Sigmoid colon (tissue), 7 donors: ENCODE data around the gene TMEM209. TPM values are rescaled to one million over a fixed set of nuclear protein-coding genes. Genes with fewer than 3 reads are reported as not detected.
A peak's percentile ranks its signal among the peaks of the same experiment; 100 is the strongest.
"Not testable (repeated sequence)": the region's sequence is repeated elsewhere in the genome, so short reads cannot be mapped to it uniquely, and the experiment has no call there.

Source experiments
- DNase-seq: peaks from one replicate; pipeline ENCODE4 v3.0.0-alpha.2; 2019
- H3K27ac ChIP-seq, 4 donors: fragments of 200-600 bp; sonication (generic); one replicate each; pipeline ENCODE4 v1.5.1; 2016 to 2019; ENCODE audit warnings: mild to moderate bottlenecking in 1 of 4
- H3K27me3 ChIP-seq, 3 donors: fragments of 200-600 bp; sonication (generic); one replicate each; pipeline ENCODE4 v1.5.1; 2019; ENCODE audit warnings: mild to moderate bottlenecking in 1 of 3
- H3K36me3 ChIP-seq, 4 donors: fragments of 200-600 bp; sonication (generic); one replicate each; pipeline ENCODE4 v1.5.1; 2016 to 2019
- H3K4me1 ChIP-seq, 4 donors: fragments of 200-600 bp; sonication (generic); one replicate each; pipeline ENCODE4 v1.5.1; 2017 to 2019
- H3K4me3 ChIP-seq, 4 donors: fragments of 200-600 bp; sonication (generic); one replicate each; pipeline ENCODE4 v1.5.1; 2017 to 2019; ENCODE audit warnings: mild to moderate bottlenecking in 2 of 4, moderate library complexity in 1 of 4
- H3K9me3 ChIP-seq, 4 donors: fragments of 200-600 bp in 3 of 4; sonication (generic) in 3 of 4; one replicate each; pipeline versions ENCODE4 v1.5.1 to v1.6.1; 2013 to 2019
- CTCF ChIP-seq, 4 experiments: fragments of 450-650 bp in 3 of 4; fragments of 200-600 bp in 1 of 4; IDR thresholded peaks; one replicate each; pipeline ENCODE4 v1.5.1; 2016 to 2019; ENCODE audit warnings: antibody characterized with exemption in 4 of 4, mild to moderate bottlenecking in 3 of 4, moderate library complexity in 2 of 4
- EP300 ChIP-seq, 4 donors: sonication (generic); formaldehyde crosslinking; IDR thresholded peaks; one replicate each; pipeline ENCODE4 v1.6.1; 2017; ENCODE audit warnings: antibody characterized with exemption in 4 of 4
- POLR2A ChIP-seq, 2 donors: fragments of 450-650 bp; IDR thresholded peaks; one replicate each; pipeline ENCODE4 v1.6.1; 2016; ENCODE audit warnings: antibody characterized with exemption in 2 of 2, mild to moderate bottlenecking in 2 of 2, moderate library complexity in 2 of 2
- POLR2AphosphoS5 ChIP-seq, 4 donors: sonication (generic); formaldehyde crosslinking; IDR thresholded peaks; one replicate each; pipeline ENCODE4 v1.6.1; 2017; ENCODE audit warnings: antibody characterized with exemption in 4 of 4
- WGBS, 2 donors: extraction: QIAGEN DNeasy Blood & Tissue Kit; methylation state at CpG; one replicate each; pipeline ENCODE4 v1.1.7; 2013; 5-methylcytosine and 5-hydroxymethylcytosine counted together
- intact Hi-C: fragments of 100-400 bp; cut with DNase I; formaldehyde crosslinking; loops from one replicate; pipeline ENCODE4 v1.15.1; 2023
- polyA plus RNA-seq, 3 donors: library from polyadenylated mRNA; stranded (reverse); fragments of 200-250 nt; gene quantifications; one replicate each; pipeline ENCODE4 v1.2.3, GENCODE V29; 2013
- total RNA-seq, 4 donors: library from RNA; depleted of rRNA; stranded (reverse); fragments of >200 nt; gene quantifications; one replicate each; pipeline ENCODE4 v1.1.0, GENCODE V29; 2016
- donor health status: healthy with polysubstance abuse.
- donor health status: Bipolar disorder and iron deficiency.
- donor health status: healthy.

TMEM209 gene
- total and polyA plus RNA-seq, 7 donors, result 3.0 to 9.9 (median 8.7) TPM

- no peak for DNase-seq
- H3K27ac ChIP-seq, result no peak overlapping the region
- TF ChIP-seq POLR2AphosphoS5 (IDR thresholded peaks at IDR 0.05) (no peak), CTCF (IDR thresholded peaks at IDR 0.05) (no peak), POLR2A (IDR thresholded peaks at IDR 0.05) (no peak), EP300 (IDR thresholded peaks at IDR 0.05) (no peak)
- H3K36me3 ChIP-seq, result no peaks in the 10 kb centered on the region
- H3K9me3 ChIP-seq, result no peaks in the 10 kb centered on the region
- no peak overlapping the region for H3K4me3 ChIP-seq
- 71 to 87% methylated on average over 6 of the region's 6 CpGs for WGBS, 2 donors
- peaks cover 0 to 20% (median 13%) of the 10 kb centered on the region in 4 donors for H3K4me1 ChIP-seq
- intact Hi-C loops, result no loop called here
- H3K27me3 ChIP-seq, result no peaks in the 10 kb centered on the region
Observed at GRCh38 chr7:130231792-130232191, 26.6 kb upstream of the TMEM209 start.

- H3K9me3 ChIP-seq, DNase-seq, H3K27me3 ChIP-seq, H3K4me3 ChIP-seq, H3K27ac ChIP-seq, H3K36me3 ChIP-seq, intact Hi-C loops: not testable (repeated sequence)
- WGBS, 2 donors, result 92 to 93% methylated on average over 28 of the region's 28 CpGs
- H3K4me1 ChIP-seq, result peaks cover 0 to 20% (median 13%) of the 10 kb centered on the region in 4 donors
Observed at GRCh38 chr7:130229981-130230380, 24.8 kb upstream of the TMEM209 start.

GRCh38 chr7:130228840-130229502 is 23.8 kb upstream of the TMEM209 start:
- Histone ChIP-seq H3K27me3 (no peaks in the 10 kb centered on the region), H3K4me1 (peaks cover 0 to 20% (median 13%) of the 10 kb centered on the region in 4 donors), H3K27ac (peak overlapping the region in 3 of 4 donors; percentile 13 to 38 (median 28)), H3K4me3 (no peak overlapping the region), H3K9me3 (no peaks in the 10 kb centered on the region), H3K36me3 (no peaks in the 10 kb centered on the region)
- 81 to 82% methylated on average over 7 of the region's 7 CpGs for WGBS, 2 donors
- intact Hi-C loops, result no loop called here
- no peak for DNase-seq
- no peak for TF ChIP-seq CTCF (IDR thresholded peaks at IDR 0.05)
- TF ChIP-seq POLR2A (IDR thresholded peaks at IDR 0.05), result no peak

GRCh38 chr7:130227883-130228575 is 22.8 kb upstream of the TMEM209 start:
- Histone ChIP-seq H3K9me3 (no peaks in the 10 kb centered on the region), H3K36me3 (no peaks in the 10 kb centered on the region), H3K27me3 (no peaks in the 10 kb centered on the region), H3K4me3 (no peak overlapping the region), H3K27ac (peak overlapping the region in 3 of 4 donors; percentile 13 to 38 (median 28)), H3K4me1 (peaks cover 0 to 20% (median 13%) of the 10 kb centered on the region in 4 donors)
- DNase-seq, result no peak
- intact Hi-C loops, result no loop called here
- TF ChIP-seq CTCF (IDR thresholded peaks at IDR 0.05), result no peak
- peak in 2 of 4 donors; percentile 48 to 54 for TF ChIP-seq POLR2AphosphoS5 (IDR thresholded peaks at IDR 0.05)
- TF ChIP-seq EP300 (IDR thresholded peaks at IDR 0.05), result no peak
- 13 to 55% methylated on average over 1 of the region's 1 CpG for WGBS, 2 donors

GRCh38 chr7:130226333-130226732 is 21.1 kb upstream of the TMEM209 start:
- peaks cover 0 to 20% (median 13%) of the 10 kb centered on the region in 4 donors for H3K4me1 ChIP-seq
- no peak overlapping the region for H3K4me3 ChIP-seq
- no peak for DNase-seq
- no peaks in the 10 kb centered on the region for H3K27me3 ChIP-seq
- H3K27ac ChIP-seq, result no peak overlapping the region
- no peaks in the 10 kb centered on the region for H3K36me3 ChIP-seq
- no peak for TF ChIP-seq CTCF (IDR thresholded peaks at IDR 0.05)
- no peak for TF ChIP-seq POLR2AphosphoS5 (IDR thresholded peaks at IDR 0.05)
- TF ChIP-seq EP300 (IDR thresholded peaks at IDR 0.05), result no peak
- no peak for TF ChIP-seq POLR2A (IDR thresholded peaks at IDR 0.05)
- no peaks in the 10 kb centered on the region for H3K9me3 ChIP-seq
- intact Hi-C loops, result no loop called here
- 95% methylated on average over 1 of the region's 1 CpG for WGBS, 2 donors

- H3K27me3 ChIP-seq, intact Hi-C loops, H3K4me3 ChIP-seq, DNase-seq, H3K36me3 ChIP-seq, H3K9me3 ChIP-seq, H3K27ac ChIP-seq: not testable (repeated sequence)
- H3K4me1 ChIP-seq, result peaks cover 0 to 20% (median 13%) of the 10 kb centered on the region in 4 donors
- 81 to 84% methylated on average over 3 of the region's 3 CpGs for WGBS, 2 donors
Observed at GRCh38 chr7:130224923-130225322, 19.7 kb upstream of the TMEM209 start.
